Measurements from ENCODE around the gene ZFP64.

- TF ChIP-seq POLR2AphosphoS5 (IDR thresholded peaks at IDR 0.05; ENCODE audit: low read depth, low read length) (no peak), TAF1 (IDR thresholded peaks at IDR 0.05; ENCODE audit: borderline replicate concordance, insufficient read depth, low read length) (no peak)
Observed at GRCh38 chr20:52210037-52210990, 18.7 kb upstream of the ZFP64 start.

Measured in PFSK-1 (cell line).